Right ventricle myocardium superior (tissue), 1 donor: ENCODE measurements around the gene TLR4. TPM values are rescaled to one million over a fixed set of nuclear protein-coding genes. Genes with fewer than 3 reads are reported as not detected.

Source experiments
- ATAC-seq: fragments of 200-7000 bp; cut with Tn5 transposase; one replicate; pipeline ENCODE4 v1.9.1; 2020; ENCODE audit warnings: mild to moderate bottlenecking; ENCODE audit not compliant: poor library complexity
- DNase-seq: peaks from one replicate; pipeline ENCODE4 v3.0.0-alpha.2; 2020
- intact Hi-C: fragments of 100-400 bp; cut with DNase I; formaldehyde crosslinking; loops from one replicate; pipeline ENCODE4 v1.11.2; 2022
- total RNA-seq: library from RNA; stranded (reverse); fragmentation: NEBNext Ultra II Directional; extraction: Animal tissue kit (Norgen Biotek cat#: 25700); gene quantifications from one replicate; pipeline ENCODE4 v1.2.1, GENCODE V29; 2021
- donor health status: DM: no; HTN: yes; CAD: no; lungs with severe emphysema.

Gene TLR4
- total RNA-seq, 1 donor from 2014 or later: 15.6 TPM

DNA sequence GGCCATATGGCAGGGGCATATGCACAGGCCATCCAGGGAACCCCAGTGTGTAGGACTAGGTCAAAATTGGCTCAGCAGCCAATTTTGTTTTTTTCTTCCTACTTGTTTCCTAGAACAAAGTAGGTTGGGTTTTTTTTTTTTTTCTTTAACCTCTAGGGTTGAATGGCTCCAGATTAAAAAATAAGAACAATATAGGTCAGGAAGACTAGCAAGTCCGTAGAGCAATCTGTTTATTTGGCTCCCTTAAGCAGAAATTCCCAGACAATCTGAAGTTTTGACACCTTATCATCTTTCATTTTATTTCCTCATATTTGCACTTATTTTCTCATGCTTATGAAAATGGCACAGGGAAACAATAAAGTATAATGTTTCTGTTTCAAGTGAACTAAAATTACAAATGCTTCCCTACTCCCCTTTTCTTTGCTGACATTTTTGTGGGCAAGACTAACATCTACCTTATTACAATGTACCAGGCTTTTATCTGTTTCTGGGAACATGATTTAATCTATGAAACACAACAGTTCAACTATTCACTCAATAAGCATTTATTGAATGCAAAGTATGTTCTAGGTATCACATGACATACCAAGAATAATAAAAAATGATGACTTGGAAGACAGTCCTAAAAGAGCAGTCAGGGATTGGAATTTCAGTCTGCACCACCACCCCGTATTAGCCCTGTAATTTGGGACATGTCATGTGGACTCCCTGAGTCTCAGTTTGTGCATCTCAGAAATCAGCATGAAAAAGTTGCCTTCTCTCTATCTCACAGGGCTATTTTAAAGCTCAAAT lies 30.5 kb downstream of the TLR4 start:
- DNase-seq (no peak), ATAC-seq (no peak)
- intact Hi-C loops: no loop called here

DNA sequence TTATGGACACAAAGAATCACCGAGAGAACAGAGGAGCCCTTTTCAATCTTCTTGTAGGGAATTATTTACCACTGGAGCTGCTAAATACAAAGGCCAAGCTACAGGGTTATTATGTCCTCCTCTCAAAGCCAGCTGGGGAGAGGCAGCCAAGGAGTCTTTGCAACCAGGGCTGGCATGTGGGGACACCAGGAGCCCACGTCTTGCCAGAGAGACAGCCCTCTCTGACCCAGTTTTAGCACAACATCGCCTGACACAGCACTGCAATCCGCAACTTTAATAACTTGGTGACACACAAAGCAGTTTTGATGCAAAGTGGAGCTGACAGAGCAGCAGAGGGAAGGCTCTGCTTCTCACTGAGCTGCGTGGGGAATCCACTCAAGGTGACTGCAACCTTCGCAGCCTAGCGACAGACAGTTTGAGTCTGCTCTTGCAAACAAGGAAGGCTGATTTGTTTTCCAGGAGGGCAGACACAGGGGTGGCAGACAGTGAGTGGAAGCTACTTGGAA lies 33.6 kb downstream of the TLR4 start:
- intact Hi-C loops: no loop called here

DNA sequence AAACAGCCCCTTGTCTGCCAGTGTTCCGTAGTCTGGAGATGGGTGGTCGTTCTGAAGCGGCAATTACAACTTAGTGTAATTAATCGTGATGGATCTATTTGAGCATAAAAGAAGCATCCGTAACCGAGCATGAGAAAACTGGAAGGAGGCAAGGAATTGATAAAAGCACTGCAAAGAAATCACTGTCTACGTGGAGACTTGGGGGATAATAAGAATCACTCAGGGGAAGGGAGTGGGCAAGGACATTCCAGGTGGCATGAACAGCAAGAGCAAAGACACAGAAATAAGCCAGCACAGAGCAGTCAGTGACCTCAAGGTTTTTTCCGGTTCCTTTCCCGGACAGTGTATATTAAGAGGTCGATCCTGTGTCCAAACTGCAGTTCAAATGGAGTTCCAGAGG lies 35.0 kb downstream of the TLR4 start:
- ATAC-seq (no peak), DNase-seq (no peak)
- intact Hi-C loops: no loop called here

More for the DNA sequence above, 33.6 kb downstream of the TLR4 start:
- no peak for DNase-seq
- ATAC-seq: peak; percentile 32

DNA sequence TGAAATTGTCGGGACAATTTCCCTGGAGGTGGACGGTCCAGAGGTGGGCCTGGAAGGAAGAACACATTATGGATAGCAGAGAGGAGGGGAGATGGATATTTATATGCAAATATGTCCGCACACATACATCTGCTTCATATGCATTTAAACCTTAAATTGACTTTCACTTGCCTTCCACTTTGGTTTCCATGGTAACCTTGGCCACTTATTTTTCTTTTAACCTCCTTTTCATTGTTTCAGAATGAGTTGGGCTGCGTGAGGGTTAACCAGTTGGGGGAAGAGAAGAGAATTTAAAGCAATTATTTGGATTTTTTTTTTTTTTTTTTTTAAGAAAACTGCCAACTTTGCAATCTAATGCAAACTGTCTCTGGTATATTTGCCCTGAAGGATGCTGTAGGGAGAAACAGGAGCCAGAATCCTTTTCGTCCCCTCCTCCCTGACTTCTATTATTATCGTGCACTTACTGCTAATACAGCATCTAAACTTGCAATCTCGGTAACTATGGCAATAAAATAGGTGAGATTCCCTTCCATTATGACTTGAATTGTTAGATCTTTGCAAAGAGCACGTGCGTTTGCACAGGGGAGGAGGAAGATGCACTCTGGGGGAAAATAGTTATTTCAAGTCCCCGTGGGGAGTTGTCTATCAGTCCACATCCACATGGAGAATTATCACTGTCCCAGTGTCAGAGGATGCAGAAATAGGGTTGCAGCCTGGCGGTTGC lies 35.6 kb downstream of the TLR4 start:
- DNase-seq: no peak
- intact Hi-C loops: no loop called here
- ATAC-seq: no peak

DNA sequence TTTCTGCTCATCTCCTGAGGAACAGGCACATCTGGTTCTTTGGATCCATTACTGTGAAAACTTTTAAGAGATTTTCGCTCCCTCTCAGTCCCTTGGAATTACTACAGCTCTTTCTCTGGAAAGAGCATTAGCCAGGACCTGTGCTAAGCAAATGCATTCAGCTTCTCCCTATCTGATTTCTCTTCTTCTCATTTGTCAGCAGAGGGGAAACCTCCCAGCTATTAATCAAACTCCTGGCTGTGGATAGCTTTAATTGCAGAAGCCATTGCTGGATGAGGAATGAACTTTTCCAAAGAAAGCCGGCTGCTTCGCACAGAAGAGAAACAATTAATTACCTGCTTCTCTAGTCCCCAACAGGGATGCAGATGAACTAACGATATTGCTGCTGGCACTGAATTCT lies 37.9 kb downstream of the TLR4 start:
- DNase-seq (no peak), ATAC-seq (no peak)

DNA sequence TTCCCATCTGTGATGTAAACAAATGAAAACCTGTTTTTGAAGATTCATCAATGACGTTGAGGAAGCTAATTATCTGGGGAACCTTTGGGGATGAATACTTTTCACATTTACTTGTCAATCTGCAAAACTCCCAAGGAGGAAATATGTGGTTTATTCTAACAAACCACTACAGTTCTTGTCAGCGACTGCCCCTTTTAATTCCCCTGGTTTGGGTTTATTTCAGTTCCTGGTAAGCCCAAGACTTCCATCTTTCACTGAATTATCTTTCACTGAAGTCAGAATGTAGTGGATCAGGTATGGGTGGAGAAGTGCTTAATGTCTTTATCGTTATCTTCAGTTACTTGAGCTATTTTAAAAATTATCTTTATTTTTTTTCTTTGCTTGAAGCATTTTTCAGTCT lies 40.2 kb downstream of the TLR4 start:
- ATAC-seq: no peak
- no peak for DNase-seq
- intact Hi-C loops: no loop called here

More for the DNA sequence above, 37.9 kb downstream of the TLR4 start:
- intact Hi-C loops: no loop called here

DNA sequence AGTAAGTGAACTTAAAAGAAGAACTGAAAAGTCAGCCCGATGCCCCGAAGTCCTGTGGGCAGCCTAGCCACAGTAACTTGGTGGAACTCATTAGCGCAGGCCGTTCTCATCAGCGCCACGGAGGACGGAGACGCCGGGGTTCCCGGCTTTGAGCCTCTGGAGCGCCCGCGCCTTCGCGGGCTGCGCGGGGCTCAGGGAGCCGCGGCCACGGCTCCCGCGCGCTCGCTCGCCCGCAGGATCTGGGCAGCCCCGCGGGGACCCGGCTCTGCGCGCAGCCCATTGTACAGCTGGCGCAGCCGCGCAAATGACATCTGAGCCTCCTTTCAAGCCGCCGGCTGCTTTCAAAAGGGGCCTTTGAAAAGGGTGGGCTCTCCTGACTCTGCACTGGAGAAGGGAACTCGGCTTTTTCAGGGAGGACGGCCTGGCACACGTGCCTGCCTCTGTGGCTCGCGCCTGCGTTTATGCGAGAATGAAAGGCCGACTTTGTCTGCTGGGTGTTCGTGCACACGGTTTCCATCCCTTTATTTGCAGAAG lies 40.7 kb downstream of the TLR4 start:
- intact Hi-C loops: no loop called here
- DNase-seq (peak; percentile 47), ATAC-seq (peak; percentile 83)

DNA sequence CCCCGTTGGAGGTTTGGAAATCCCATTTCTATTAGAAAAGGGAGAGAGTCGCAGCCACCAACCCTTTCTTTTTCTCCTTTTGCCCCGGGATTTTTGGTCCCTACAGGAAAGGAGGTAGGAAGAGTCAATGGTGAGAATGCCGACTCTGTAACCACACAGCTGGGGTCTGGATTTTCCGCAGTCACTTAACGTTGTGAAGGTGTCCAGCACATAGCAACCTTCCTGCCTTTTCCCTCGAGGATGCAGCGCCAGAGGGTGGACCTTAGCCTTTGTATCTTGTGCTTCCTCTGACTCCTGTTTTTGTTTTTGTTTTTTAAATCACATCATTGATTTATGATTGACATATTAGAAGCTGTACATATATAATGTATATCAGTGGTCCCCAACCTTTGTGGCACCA lies 41.4 kb downstream of the TLR4 start:
- no peak for ATAC-seq
- intact Hi-C loops: no loop called here
- no peak for DNase-seq

DNA sequence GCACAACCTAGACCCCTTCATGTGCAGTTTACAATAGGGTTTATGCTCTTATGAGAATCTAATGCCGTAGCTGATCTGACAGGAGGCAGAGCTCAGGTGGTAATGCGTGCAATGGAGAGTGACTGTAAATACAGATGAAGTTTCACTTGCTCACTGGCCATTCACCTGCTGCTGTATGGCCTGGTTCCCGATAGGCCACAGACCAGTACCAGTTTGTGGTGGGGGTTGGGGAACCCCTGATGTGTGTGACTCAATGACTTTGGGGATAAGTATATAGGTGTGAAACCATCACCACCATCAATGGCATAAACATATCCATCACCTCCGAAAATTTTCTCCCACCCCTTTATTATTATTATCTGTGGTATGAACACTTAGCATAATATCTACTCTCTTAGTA lies 42.1 kb downstream of the TLR4 start:
- no peak for ATAC-seq
- intact Hi-C loops: no loop called here
- no peak for DNase-seq

DNA sequence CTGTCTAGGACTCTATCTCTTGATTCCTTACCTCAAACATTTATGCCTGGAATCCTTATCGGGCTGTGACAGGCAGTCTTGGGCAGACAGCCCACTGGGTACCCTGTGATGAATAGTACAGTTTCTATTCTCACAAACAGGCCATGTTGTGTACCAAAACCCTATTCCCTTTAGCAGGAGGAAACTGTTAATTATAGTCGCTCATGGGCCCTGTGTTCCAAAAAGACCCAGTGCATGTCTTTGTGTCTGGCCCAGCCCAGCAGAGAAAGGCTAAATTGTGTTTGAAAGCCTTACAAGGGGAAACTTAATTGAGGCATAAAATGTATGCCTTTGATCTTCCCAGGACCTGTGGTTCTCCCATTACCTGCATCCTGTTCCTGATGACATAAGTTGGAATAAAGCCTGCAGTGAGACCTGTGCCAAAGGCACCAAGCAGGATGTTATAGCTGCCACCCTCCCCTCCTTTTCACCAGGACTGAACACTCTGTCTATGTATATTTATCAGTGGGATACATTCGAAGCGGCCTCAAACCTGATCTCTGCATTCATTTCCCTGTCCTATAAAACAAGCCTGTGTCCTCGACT lies 43.3 kb downstream of the TLR4 start:
- DNase-seq (no peak), ATAC-seq (no peak)
- intact Hi-C loops: no loop called here

DNA sequence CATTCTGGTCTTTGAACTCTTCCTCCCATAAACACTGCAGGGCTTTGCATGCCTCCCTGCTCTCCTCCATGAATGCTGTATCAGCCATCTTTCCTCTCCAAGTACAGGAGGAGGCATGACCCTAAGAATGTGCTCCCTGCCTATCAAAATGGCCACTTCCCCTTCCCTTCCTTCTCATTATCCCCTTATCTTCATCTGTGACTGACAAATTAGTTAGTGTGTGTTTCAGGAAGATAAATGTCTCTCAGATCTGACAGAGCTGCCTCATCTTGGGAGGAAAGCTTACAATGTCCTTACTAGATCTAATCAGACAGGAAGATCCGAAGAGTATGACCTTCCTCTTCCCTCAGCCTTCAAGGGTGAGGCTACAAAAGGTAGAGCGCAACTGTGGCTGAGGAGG lies 46.2 kb downstream of the TLR4 start:
- ATAC-seq: no peak
- DNase-seq: no peak
- intact Hi-C loops: no loop called here

DNA sequence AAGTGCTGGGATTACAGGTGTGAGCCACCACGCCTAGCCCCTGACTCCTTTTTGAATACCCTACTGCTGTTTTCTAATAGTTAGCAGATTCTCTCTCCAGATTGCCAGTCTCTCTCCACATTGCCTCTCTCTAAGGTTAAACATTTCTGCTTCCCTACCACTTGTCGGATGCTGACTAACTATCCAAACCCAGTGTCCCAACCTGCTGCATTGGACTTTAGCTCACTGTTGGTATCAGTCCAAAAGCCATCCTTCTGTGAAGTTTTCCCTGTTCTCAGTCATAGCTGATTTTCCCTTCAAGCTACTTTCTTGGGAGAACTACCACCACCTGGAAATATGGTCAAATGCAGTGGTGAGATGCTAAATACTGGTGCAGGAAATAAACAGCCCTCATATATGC lies 48.7 kb downstream of the TLR4 start:
- intact Hi-C loops: no loop called here
- ATAC-seq (no peak), DNase-seq (no peak)

DNA sequence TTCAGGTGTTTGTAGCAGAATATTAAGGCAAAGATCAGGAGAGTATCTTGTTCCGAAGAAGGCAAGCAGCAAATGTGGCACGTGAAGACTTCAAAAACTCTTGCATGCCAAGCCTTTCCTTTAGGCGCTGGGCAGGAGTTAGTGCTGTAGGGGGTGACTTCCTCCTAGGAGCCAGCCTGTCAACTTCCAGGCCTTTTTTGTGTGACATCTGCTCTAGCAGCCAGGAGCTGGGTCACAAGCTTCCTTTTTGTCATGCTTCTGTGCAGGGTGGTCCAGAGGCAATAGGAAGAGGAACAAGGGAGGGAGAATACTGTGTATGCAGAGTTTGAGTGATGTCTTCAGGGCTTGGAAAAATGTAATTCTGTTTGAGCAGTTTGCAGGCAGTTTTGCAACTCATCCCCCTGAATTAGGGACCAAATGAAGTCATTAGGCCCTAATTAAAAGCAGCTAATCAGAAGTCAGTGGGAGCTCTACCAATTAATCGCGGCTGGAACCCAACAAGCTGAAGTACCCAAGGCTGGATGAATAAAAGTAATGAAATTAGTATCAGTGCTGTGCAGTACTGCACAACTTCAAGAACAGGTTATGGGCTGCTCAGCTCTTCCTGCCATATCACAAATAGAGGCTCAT lies 53.5 kb downstream of the TLR4 start:
- ATAC-seq (peak; percentile 36), DNase-seq (no peak)
- intact Hi-C loops: no loop called here

DNA sequence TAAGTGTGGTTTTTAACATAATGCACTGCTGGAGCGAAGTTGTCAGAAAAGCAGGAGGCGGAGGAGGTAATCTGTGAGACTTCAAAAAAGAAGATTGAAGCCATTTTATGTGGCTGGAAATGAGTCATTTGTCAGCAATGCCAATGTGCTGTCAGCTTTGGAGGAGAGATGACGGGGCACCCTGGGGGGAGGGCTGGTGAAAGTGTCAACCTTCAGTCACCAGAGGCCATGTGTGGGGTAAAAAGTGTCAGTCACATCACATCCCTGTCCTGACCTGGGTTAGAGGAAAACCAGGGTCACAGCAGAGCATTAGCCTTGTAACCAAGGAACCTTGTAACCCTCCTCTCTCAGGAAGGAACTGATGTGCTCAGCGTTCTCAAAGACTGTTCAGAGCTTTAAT lies 59.1 kb downstream of the TLR4 start:
- intact Hi-C loops: no loop called here
- ATAC-seq (no peak), DNase-seq (no peak)

DNA sequence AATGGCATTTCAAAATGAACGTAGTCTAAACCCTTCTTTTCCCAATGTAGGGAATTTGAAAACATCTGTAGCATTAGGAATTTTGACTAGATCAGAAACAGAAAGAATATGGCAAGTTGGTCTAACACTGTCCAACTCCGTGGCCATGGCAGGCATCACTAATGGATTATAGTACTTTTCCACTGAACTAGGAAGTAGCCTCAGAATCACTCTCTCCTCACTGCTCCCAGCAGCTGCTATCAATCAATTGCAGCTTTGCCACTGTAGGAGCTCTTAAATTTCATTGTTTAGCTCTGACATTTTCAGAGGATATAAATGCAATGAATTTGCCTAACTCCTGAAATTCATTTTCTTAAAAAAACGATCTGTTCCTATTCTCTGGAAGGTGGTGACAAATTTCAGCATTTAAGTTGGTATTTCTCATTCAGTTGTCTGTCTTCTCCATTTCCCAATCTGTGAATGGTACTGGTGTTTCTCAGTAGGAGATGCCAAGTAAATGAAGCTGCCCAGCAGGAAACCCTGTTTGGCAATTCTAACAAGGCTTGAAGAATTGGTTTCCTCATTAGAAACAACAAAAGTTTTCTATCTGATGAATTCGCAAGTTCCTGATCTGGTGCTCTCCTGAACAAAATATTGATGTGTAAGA lies 64.7 kb downstream of the TLR4 start:
- intact Hi-C loops: no loop called here
- DNase-seq (no peak), ATAC-seq (no peak)

DNA sequence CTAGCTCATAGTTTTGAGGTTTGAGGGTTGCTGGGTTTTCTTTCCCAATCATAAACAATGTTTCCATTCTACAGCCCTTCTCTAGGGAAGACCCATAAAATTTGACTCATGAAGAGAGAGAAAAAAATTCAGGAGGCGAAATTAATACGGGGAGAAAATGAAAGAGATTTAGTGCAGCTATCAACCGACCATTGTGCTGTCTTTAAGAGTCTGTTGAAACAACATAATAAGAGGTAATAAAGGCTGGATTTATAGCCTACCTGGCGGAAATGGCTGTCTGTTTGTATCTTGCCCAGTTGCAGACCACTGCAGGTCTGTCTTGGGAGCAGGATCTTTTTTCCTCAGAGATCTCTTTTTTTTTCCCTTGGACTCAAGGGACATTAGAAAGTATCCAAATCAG lies 66.9 kb downstream of the TLR4 start:
- DNase-seq (no peak), ATAC-seq (no peak)
- intact Hi-C loops: no loop called here

DNA sequence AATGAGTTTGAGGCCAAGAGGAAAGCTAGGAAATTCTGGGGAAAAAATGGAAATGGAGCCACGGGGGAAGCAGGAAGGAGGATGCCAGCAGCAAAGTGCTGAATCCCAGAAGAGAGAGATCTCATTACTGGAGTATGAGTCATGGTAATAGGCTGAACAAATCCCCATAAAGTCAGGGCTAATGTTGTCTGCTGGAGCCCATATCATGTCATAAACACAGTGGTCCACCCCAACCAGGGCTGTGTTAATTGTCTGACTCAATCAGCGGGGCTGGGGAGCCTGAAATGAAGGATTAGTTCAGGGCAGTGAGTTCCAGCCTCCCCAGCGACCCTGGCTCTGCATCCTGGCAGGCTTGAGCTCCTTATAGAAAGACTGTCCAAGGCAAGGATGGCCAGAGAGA lies 68.8 kb downstream of the TLR4 start:
- ATAC-seq: peak; percentile 25
- DNase-seq: no peak
- intact Hi-C loops: no loop called here
